ENCODE measurements around the gene MND1. TPM values are rescaled to one million over a fixed set of nuclear protein-coding genes. Genes with fewer than 3 reads are reported as not detected.

Gene MND1
- total and polyA plus RNA-seq, 12 donors = 0.36 to 9.5 (median 0.53) TPM; not detected in 3

GRCh38 chr4:153384160-153384559 lies 39.7 kb downstream of the MND1 start:
- no peak overlapping the region for H3K4me3 ChIP-seq
- no peak overlapping the region for H3K27ac ChIP-seq
- H3K4me1 ChIP-seq (replicated peaks in 1 of 2) = no peaks in the 10 kb centered on the region
- no peaks in the 10 kb centered on the region for H3K9me3 ChIP-seq (replicated peaks in 1 of 3)
- intact Hi-C loops (cut with DNase I) = no loop called here
- WGBS, 4 donors = 95 to 100% (median 100%) methylated on average over 1 of the region's 1 CpG
- H3K27me3 ChIP-seq = no peaks in the 10 kb centered on the region
- TF ChIP-seq, protein P1, sequence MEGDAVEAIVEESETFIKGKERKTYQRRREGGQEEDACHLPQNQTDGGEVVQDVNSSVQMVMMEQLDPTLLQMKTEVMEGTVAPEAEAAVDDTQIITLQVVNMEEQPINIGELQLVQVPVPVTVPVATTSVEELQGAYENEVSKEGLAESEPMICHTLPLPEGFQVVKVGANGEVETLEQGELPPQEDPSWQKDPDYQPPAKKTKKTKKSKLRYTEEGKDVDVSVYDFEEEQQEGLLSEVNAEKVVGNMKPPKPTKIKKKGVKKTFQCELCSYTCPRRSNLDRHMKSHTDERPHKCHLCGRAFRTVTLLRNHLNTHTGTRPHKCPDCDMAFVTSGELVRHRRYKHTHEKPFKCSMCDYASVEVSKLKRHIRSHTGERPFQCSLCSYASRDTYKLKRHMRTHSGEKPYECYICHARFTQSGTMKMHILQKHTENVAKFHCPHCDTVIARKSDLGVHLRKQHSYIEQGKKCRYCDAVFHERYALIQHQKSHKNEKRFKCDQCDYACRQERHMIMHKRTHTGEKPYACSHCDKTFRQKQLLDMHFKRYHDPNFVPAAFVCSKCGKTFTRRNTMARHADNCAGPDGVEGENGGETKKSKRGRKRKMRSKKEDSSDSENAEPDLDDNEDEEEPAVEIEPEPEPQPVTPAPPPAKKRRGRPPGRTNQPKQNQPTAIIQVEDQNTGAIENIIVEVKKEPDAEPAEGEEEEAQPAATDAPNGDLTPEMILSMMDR (IDR thresholded peaks at IDR 0.05) = no peak
- no peak for TF ChIP-seq POLR2A (IDR thresholded peaks at IDR 0.05)
- no peak for DNase-seq
- H3K36me3 ChIP-seq (replicated peaks in 1 of 2) = no peaks in the 10 kb centered on the region

- no peaks in the 10 kb centered on the region for H3K4me1 ChIP-seq (replicated peaks in 1 of 2)
- intact Hi-C loops (cut with DNase I) = no loop called here
- no peak for TF ChIP-seq POLR2A (IDR thresholded peaks at IDR 0.05)
- TF ChIP-seq, protein P1 (IDR thresholded peaks at IDR 0.05) = no peak
- WGBS, 4 donors = 91 to 96% (median 95%) methylated on average over 2 of the region's 2 CpGs
- DNase-seq = no peak
- H3K4me3 ChIP-seq = no peak overlapping the region
- no peaks in the 10 kb centered on the region for H3K9me3 ChIP-seq (replicated peaks in 1 of 3)
- no peaks in the 10 kb centered on the region for H3K36me3 ChIP-seq (replicated peaks in 1 of 2)
- H3K27ac ChIP-seq = no peak overlapping the region
- no peaks in the 10 kb centered on the region for H3K27me3 ChIP-seq
Observed at GRCh38 chr4:153385784-153386183, 41.3 kb downstream of the MND1 start.

DNA sequence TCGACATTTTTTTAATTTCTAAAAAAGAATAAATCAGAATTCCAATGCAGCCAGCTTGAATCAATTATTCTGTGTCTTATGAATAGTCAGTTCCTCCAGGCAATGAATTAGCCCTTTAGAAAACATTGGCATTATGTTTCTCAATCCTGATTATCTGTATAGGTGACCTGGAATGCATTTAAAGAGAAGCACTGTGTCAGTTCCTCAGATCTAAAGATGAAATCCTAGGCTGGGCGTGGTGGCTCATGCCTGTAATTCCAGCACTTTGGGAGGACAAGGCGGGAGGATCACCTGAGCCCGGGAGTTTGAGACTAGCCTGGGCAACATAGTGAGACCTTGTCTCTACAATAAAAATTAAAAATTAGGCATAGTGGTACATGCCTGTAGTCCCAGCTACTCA lies 43.5 kb downstream of the MND1 start:
- Histone ChIP-seq H3K9me3 (replicated peaks in 1 of 3) (no peaks in the 10 kb centered on the region), H3K4me1 (replicated peaks in 1 of 2) (no peaks in the 10 kb centered on the region), H3K36me3 (replicated peaks in 1 of 2) (no peaks in the 10 kb centered on the region), H3K4me3 (no peak overlapping the region), H3K27ac (no peak overlapping the region), H3K27me3 (no peaks in the 10 kb centered on the region)
- intact Hi-C loops (cut with DNase I) = no loop called here
- WGBS, 4 donors = 91 to 94% (median 93%) methylated on average over 4 of the region's 4 CpGs
- TF ChIP-seq, protein P1 (IDR thresholded peaks at IDR 0.05) = no peak
- no peak for TF ChIP-seq POLR2A (IDR thresholded peaks at IDR 0.05)
- no peak for DNase-seq

DNA sequence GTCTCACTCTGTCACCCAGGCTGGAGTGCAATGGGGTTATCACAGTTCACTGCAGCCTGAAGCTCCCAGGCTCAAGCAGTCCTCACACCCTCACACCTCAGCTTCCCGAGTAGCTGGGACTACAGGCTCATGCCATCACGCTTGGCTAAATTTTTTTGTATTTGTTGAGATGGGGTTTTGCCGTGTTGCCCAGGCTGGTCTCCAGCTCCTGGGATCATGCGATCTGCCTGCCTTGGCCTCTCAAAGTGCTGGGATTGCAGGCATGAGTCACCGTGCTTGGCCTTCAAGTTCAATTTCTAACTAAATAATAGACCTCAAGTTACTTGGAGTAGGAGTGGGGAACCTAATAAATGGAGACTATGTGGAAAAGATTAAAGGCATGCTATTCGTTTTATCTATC lies 48.9 kb downstream of the MND1 start:
- intact Hi-C loops (cut with DNase I) = no loop called here
- peak; percentile 37 to 77 (median 67) for DNase-seq
- no peaks in the 10 kb centered on the region for H3K4me1 ChIP-seq (replicated peaks in 1 of 2)
- no peak overlapping the region for H3K4me3 ChIP-seq
- no peaks in the 10 kb centered on the region for H3K36me3 ChIP-seq (replicated peaks in 1 of 2)
- H3K9me3 ChIP-seq (replicated peaks in 1 of 3) = no peaks in the 10 kb centered on the region
- H3K27ac ChIP-seq = no peak overlapping the region
- TF ChIP-seq, protein P1 (IDR thresholded peaks at IDR 0.05) = no peak
- TF ChIP-seq POLR2A (IDR thresholded peaks at IDR 0.05) = no peak
- H3K27me3 ChIP-seq = no peaks in the 10 kb centered on the region
- WGBS, 4 donors = 37 to 70% (median 42%) methylated on average over 6 of the region's 6 CpGs
